Vagina (tissue), 2 donors: Measurements from ENCODE around the gene CACNA1C. TPM values are rescaled to one million over a fixed set of nuclear protein-coding genes. Genes with fewer than 3 reads are reported as not detected.
"Not testable (repeated sequence)": the region's sequence is repeated elsewhere in the genome, so short reads cannot be mapped to it uniquely, and the experiment has no call there.

Experiments
- DNase-seq, 2 donors: peaks; one replicate each; pipeline ENCODE4 v3.0.0-alpha.2; 2017; ENCODE audit errors: extremely low spot score in 2 of 2
- H3K27ac ChIP-seq: fragments of 200-600 bp; sonication (generic); one replicate; pipeline ENCODE4 v1.5.1; 2019
- H3K27me3 ChIP-seq: fragments of 200-600 bp; sonication (generic); one replicate; pipeline ENCODE4 v1.5.1; 2019
- H3K36me3 ChIP-seq, 2 donors: fragments of 200-600 bp; sonication (generic); one replicate each; pipeline ENCODE4 v1.5.1; 2017 to 2019
- H3K4me1 ChIP-seq: fragments of 200-600 bp; sonication (generic); one replicate; pipeline ENCODE4 v1.5.1; 2019
- H3K4me3 ChIP-seq, 2 donors: fragments of 200-600 bp; sonication (generic); 1 replicate in 1 of 2; 2 replicates in 1 of 2; pipeline ENCODE4 v1.5.1; 2016 to 2019
- H3K9me3 ChIP-seq: fragments of 200-600 bp; sonication (generic); one replicate; pipeline ENCODE4 v1.5.1; 2019
- POLR2A ChIP-seq, 2 donors: fragments of 450-650 bp; IDR thresholded peaks; one replicate each; pipeline ENCODE4 v1.6.1; 2017; ENCODE audit warnings: antibody characterized with exemption in 2 of 2, mild to moderate bottlenecking in 2 of 2, moderate library complexity in 2 of 2
- POLR2AphosphoS5 ChIP-seq, 2 donors: sonication (generic); formaldehyde crosslinking; IDR thresholded peaks; one replicate each; pipeline ENCODE4 v1.9.0; 2017; ENCODE audit warnings: antibody characterized with exemption in 2 of 2, mild to moderate bottlenecking in 2 of 2, low read depth in 1 of 2; ENCODE audit not compliant: insufficient read depth in 1 of 2
- intact Hi-C: fragments of 100-400 bp; cut with DNase I; formaldehyde crosslinking; loops from one replicate; pipeline ENCODE4 v1.15.1; 2023
- total RNA-seq: library from RNA; depleted of rRNA; stranded (reverse); fragments of >200 nt; gene quantifications from one replicate; pipeline ENCODE4 v1.2.3, GENCODE V29; 2016
- TF ChIP-seq, protein P1 (sequence below), 3 experiments: fragments of 450-650 bp in 2 of 3; fragments of 200-600 bp in 1 of 3; sonication (generic) in 1 of 3; IDR thresholded peaks; one replicate each; pipeline ENCODE4 v1.5.1; 2017 to 2019; ENCODE audit warnings: antibody characterized with exemption in 3 of 3, mild to moderate bottlenecking in 2 of 3, moderate library complexity in 2 of 3

The CACNA1C gene
- total RNA-seq, 1 donor from 2014 or later: 9.8 TPM

DNA sequence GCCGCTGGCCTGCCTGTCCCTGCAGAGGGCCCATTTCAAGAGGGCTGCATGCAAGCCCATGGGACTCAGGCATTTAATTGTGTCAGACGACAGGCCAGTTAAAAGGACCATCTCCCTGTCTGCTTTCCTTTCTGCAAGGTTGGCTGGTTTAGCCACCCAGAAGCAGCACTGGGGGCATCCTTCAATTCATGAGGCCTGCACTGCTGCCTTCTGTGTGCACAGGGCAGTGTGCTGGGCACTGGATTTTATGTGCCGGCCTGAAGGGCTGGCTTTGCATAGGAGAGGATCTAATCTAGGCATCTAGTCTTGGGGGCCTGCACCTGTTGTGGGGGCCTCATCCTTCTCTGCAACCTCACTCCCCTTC, 627.9 kb downstream of the CACNA1C start:
- Histone ChIP-seq H3K4me1 (no peaks in the 10 kb centered on the region), H3K4me3 (no peak overlapping the region), H3K9me3 (no peaks in the 10 kb centered on the region), H3K27ac (no peak overlapping the region), H3K36me3 (no peaks in the 10 kb centered on the region), H3K27me3 (no peaks in the 10 kb centered on the region)
- DNase-seq: peak; percentile 58 to 74
- intact Hi-C loops: no loop called here
- TF ChIP-seq, protein P1, sequence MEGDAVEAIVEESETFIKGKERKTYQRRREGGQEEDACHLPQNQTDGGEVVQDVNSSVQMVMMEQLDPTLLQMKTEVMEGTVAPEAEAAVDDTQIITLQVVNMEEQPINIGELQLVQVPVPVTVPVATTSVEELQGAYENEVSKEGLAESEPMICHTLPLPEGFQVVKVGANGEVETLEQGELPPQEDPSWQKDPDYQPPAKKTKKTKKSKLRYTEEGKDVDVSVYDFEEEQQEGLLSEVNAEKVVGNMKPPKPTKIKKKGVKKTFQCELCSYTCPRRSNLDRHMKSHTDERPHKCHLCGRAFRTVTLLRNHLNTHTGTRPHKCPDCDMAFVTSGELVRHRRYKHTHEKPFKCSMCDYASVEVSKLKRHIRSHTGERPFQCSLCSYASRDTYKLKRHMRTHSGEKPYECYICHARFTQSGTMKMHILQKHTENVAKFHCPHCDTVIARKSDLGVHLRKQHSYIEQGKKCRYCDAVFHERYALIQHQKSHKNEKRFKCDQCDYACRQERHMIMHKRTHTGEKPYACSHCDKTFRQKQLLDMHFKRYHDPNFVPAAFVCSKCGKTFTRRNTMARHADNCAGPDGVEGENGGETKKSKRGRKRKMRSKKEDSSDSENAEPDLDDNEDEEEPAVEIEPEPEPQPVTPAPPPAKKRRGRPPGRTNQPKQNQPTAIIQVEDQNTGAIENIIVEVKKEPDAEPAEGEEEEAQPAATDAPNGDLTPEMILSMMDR (IDR thresholded peaks at IDR 0.05): no peak
- no peak for TF ChIP-seq POLR2AphosphoS5 (IDR thresholded peaks at IDR 0.05; ENCODE audit: insufficient read depth in 1 of 2, low read depth in 1 of 2)
- TF ChIP-seq POLR2A (IDR thresholded peaks at IDR 0.05): no peak

DNA sequence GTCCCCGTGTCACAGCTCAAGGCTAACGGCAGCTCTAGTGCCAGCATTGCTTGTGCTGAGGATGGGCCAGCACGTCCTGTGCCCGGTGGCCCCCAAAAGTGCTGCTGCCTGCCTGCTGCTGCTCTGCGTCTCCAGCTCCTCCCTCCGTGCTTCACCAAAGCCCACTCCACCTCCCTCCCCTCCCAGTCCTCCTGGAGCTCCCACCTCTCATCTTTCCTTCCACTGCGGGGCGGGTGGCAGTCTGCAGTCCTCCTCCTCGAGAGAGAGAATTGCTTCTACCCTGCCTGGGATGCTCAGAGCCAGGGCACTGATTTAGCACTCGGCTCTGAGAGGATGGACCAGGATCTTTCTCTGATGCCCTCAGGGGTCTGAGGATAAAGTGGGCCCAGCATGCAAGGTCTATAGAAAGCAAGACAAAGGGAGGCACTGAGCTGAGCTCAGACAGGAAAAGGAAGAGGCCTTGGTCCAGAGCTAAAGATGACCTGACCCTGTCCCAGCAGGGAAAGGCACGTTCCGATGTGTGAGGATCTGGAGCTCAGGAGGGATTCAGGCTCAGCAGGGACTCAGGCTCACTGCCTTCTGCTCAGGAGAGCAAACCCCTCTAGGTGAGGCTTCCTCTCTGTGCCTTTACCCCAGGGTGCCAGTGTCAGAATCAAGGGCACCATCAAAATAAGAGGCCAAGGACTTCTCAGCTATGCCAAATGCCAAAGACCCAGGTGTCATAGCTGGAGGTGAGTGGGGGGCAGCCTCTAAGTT, 628.8 kb downstream of the CACNA1C start:
- intact Hi-C loops: no loop called here
- DNase-seq: peak; percentile 58 to 65
- Histone ChIP-seq H3K4me3 (no peak overlapping the region), H3K27me3 (no peaks in the 10 kb centered on the region), H3K36me3 (no peaks in the 10 kb centered on the region), H3K27ac (no peak overlapping the region), H3K4me1 (no peaks in the 10 kb centered on the region), H3K9me3 (no peaks in the 10 kb centered on the region)
- TF ChIP-seq POLR2AphosphoS5 (IDR thresholded peaks at IDR 0.05; ENCODE audit: insufficient read depth in 1 of 2, low read depth in 1 of 2) (no peak), POLR2A (IDR thresholded peaks at IDR 0.05) (no peak)
- TF ChIP-seq, protein P1 (IDR thresholded peaks at IDR 0.05): no peak

GRCh38 chr12:2682296-2683251, 629.8 kb downstream of the CACNA1C start:
- TF ChIP-seq POLR2A (IDR thresholded peaks at IDR 0.05) (no peak), POLR2AphosphoS5 (IDR thresholded peaks at IDR 0.05; ENCODE audit: insufficient read depth in 1 of 2, low read depth in 1 of 2) (no peak)
- TF ChIP-seq, protein P1 (IDR thresholded peaks at IDR 0.05): no peak
- Histone ChIP-seq H3K9me3 (no peaks in the 10 kb centered on the region), H3K27ac (no peak overlapping the region), H3K4me3 (no peak overlapping the region), H3K27me3 (no peaks in the 10 kb centered on the region), H3K36me3 (no peaks in the 10 kb centered on the region), H3K4me1 (no peaks in the 10 kb centered on the region)
- peak; percentile 64 for DNase-seq
- intact Hi-C loops: no loop called here

DNA sequence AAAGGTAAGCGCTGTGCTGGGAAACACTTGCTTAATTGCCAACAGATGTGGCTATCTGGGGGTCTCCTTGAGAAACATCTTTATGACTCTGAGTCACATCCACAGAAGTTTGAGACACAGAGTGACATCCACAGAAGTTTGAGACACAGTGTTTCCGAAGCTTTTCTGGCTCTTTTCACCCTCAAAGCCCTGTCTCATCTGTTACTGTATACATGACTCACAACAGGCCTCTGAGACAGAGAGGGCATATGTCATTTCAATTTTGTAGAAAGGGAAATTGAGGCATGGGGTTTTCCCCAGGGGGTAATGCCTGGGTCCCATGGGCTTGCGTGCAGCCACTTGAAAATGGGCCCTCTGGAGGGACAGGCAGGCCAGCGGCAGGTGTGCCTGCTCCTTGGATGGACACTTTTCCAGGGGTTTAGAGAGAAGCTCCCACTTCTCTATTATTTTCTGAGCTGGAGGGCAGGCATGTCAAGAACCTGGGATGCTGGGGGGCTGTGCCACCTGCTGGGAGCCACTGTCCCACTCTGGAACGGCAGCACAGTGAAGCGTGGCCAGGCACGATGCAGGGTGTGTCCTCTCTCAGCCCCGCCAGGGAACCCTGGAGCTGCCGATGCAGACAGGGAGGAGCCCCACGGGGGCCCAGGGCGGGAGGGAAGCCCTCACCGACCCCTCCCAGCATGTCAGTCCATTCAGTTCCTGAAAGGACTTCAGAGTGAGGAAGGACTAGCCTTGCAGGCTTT, 630.7 kb downstream of the CACNA1C start:
- H3K4me1 ChIP-seq: no peaks in the 10 kb centered on the region
- H3K27ac ChIP-seq: no peak overlapping the region
- no peaks in the 10 kb centered on the region for H3K36me3 ChIP-seq
- DNase-seq: peak; percentile 46 to 52
- TF ChIP-seq, protein P1 (IDR thresholded peaks at IDR 0.05): no peak
- no peak for TF ChIP-seq POLR2A (IDR thresholded peaks at IDR 0.05)
- no peak for TF ChIP-seq POLR2AphosphoS5 (IDR thresholded peaks at IDR 0.05; ENCODE audit: insufficient read depth in 1 of 2, low read depth in 1 of 2)
- H3K27me3 ChIP-seq: no peaks in the 10 kb centered on the region
- no peaks in the 10 kb centered on the region for H3K9me3 ChIP-seq
- intact Hi-C loops: no loop called here
- H3K4me3 ChIP-seq: no peak overlapping the region

GRCh38 chr12:2684026-2684325, 631.2 kb downstream of the CACNA1C start:
- H3K36me3 ChIP-seq, intact Hi-C loops, H3K4me1 ChIP-seq, H3K27me3 ChIP-seq, H3K9me3 ChIP-seq, H3K4me3 ChIP-seq, H3K27ac ChIP-seq: not testable (repeated sequence)
- peak; percentile 55 to 62 for DNase-seq

- intact Hi-C loops, H3K36me3 ChIP-seq, H3K4me3 ChIP-seq, H3K9me3 ChIP-seq, H3K4me1 ChIP-seq, H3K27ac ChIP-seq, H3K27me3 ChIP-seq: not testable (repeated sequence)
- peak; percentile 78 to 85 for DNase-seq
Measured at GRCh38 chr12:2685620-2686279, 633.0 kb downstream of the CACNA1C start.
